ENCODE results near the gene SPATA9.
"Not testable (repeated sequence)": the region's sequence is repeated elsewhere in the genome, so short reads cannot be mapped to it uniquely, and the experiment has no call there.

SPATA9 gene

GRCh38 chr5:95643152-95643551, 39.6 kb downstream of the SPATA9 start:
- no peak for FAIRE-seq

- FAIRE-seq = no peak
Observed at GRCh38 chr5:95641741-95642220, 41.0 kb downstream of the SPATA9 start.

- no peak for FAIRE-seq
Observed at GRCh38 chr5:95638632-95639031, 44.2 kb downstream of the SPATA9 start.

DNA sequence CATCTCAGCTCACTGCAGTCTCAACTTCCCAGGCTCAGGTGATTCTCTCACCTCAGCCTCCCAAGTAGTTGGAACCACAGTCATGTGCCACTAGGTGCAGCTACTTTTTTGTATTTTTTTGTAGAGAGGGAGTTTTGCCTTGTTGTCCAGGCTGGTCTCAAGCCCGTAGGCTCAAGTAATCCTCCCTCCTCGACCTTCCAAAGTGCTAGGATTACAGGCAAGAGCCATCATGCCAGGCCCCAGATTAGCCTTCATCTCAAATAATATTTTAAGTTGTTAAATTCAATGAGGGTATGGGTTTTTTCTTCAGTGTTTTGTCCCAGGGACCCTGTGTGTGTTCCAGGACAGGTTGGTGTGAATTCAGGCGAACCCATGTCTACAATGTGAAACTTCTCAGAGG, 48.7 kb downstream of the SPATA9 start:
- no peak for FAIRE-seq

- no peak for FAIRE-seq
Observed at GRCh38 chr5:95633671-95634070, 49.1 kb downstream of the SPATA9 start.

GRCh38 chr5:95632942-95633341, 49.8 kb downstream of the SPATA9 start:
- FAIRE-seq = not testable (repeated sequence)

- no peak for FAIRE-seq
Observed at GRCh38 chr5:95631991-95632675, 50.7 kb downstream of the SPATA9 start.

DNA sequence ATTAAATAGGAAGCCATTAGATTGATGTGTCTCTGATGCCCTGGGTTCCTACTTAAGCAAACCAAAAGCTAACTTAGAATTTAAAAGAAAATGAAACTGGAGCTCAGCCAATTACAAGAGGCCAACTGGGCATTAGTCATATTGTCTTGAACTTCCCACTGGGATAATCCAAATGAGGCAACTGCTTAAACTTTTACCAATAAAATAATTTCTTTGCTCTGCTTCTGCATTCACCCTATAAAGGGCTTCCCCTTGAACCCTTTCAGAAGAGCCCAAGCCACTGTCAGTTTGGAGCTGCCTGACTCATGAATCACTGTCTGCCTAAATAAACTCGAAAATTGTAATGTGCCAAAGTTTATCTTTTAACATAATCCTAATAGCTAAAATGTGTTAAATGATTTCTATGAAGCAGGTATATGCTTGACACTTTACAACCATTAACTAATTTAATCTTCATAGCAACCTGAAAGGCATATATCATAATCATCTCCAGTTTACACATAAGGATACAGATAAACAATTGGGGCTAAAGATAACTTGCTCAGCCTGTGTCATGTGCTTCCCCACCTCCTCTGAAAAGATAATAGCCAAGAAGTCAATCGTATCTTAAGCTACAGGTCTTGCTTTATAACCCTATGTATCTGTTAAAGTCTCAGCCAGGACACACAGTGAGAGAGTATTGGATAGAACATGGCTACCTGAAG, 51.4 kb downstream of the SPATA9 start:
- FAIRE-seq = no peak

DNA sequence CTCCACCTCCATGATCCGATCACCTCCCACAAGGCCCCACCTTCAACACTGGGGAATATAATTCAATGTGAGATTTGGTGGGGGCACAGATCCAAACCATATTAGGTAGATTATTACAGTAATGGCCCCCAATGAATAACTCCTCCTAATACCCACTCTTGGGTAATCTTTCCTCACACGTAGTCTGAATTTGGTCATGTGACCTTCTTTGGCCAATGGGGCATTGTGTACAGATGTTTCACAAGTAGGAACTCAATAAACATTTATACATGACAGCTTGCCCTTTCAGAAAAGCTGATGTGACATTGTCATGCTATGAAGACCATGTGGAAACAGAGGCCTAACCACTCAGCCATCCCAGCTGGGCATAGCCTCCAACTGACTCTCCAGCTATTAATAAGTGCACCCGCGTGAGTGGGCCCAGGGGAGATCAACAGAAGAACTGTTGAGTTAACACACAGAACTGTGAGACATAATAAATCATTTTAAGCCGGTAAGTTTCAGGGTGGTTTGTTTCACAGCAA, 52.3 kb downstream of the SPATA9 start:
- FAIRE-seq = no peak

DNA sequence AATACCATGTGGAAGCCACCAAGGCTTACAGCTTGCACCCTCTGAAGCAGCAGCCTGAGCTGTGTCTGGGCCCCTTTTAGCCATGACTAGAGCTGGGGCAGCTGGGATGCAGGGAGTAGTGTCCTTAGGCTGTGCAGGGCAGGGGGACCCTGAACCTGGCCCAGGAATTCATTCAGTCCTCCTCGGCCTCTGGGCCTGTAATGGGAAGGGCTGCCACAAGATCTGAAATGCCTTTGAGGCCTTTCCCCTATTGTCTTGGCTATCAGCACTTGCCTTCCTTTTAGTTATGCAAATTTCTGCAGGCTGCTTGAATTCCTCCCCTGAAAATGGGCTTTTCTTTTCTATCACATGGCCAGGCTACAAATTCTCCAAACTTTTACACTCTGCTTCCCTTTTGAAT, 53.9 kb downstream of the SPATA9 start:
- no peak for FAIRE-seq

DNA sequence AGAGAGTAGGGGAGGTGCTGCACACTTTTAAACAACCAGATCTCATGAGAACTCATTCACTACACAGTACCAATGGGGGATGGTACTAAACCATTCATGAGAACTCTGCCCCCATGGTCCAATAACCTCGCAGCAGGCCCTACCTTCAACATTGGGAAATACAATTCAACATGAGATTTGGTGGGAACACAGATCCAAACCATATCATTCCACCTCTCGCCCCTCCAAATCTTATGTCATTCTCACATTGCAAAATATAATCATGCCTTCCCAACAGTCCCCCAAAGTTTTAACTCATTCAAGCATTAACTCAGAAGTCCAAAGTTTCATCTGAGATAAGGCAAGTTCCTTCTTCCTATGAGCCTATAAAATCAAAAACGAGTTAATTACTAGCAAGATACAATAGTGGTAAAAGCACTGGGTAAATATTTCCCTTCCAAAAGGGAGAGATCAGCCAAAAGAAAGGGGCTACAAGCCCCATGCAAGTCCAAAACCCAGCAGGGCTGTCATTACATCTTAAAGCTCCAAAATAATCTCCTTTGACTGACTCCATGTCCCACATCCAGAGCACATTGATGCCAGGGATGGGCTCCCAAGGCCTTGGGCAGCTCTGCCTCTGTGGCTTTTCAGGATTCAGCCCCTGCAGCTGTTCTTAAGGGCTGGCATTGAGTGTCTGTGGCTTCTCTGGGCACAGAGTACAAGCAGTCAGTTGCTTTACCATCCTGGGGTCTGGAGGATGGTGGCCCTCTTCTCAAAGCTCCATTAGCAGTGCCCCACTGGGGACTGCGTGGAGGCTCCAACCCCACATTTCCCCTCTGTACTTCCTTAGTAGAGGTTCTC, 54.6 kb downstream of the SPATA9 start:
- no peak for FAIRE-seq

DNA sequence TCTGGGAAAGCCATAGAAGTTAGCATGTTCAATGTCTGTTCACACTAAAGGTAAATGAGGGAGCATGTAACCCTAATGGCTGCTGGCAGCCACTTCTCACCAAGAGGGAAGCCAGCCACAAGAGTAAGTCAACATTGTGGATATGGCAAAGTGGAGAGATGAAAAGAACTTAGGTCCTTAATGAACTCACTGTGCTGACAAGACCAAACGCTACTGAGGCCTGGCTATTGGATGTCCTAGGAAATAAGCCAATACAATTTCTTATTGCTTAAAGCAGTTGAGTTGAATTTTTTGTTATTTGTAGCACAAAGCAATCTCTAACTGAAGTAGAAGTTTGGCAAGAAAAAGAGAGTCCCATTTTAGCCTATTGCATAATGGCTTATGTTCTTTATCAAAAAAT, 56.1 kb downstream of the SPATA9 start:
- FAIRE-seq = no peak

- no peak for FAIRE-seq
Observed at GRCh38 chr5:95624368-95624767, 58.4 kb downstream of the SPATA9 start.

GRCh38 chr5:95623706-95624105, 59.1 kb downstream of the SPATA9 start:
- no peak for FAIRE-seq

- no peak for FAIRE-seq
Observed at GRCh38 chr5:95621839-95622629, 60.8 kb downstream of the SPATA9 start.

DNA sequence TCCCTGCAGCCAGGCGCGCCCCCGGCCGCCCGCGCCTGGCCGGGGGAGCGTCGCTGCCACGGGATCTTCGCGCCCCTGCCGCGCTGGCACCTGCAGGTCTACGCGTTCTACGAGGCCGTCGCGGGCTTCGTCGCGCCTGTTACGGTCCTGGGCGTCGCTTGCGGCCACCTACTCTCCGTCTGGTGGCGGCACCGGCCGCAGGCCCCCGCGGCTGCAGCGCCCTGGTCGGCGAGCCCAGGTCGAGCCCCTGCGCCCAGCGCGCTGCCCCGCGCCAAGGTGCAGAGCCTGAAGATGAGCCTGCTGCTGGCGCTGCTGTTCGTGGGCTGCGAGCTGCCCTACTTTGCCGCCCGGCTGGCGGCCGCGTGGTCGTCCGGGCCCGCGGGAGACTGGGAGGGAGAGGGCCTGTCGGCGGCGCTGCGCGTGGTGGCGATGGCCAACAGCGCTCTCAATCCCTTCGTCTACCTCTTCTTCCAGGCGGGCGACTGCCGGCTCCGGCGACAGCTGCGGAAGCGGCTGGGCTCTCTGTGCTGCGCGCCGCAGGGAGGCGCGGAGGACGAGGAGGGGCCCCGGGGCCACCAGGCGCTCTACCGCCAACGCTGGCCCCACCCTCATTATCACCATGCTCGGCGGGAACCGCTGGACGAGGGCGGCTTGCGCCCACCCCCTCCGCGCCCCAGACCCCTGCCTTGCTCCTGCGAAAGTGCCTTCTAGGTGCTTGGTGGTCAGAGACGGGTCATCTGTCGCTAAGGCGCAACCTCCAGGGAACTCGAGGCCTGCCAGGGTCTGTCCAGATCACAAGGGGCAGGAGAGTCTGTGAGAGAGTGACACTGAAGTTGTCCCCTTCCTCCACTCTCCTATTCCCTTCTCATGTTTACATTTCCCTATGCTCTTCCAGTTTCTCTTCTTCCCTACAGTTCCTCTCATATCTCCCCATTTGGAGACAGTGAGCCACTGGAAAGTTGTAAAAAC, 61.6 kb downstream of the SPATA9 start:
- FAIRE-seq = no peak

DNA sequence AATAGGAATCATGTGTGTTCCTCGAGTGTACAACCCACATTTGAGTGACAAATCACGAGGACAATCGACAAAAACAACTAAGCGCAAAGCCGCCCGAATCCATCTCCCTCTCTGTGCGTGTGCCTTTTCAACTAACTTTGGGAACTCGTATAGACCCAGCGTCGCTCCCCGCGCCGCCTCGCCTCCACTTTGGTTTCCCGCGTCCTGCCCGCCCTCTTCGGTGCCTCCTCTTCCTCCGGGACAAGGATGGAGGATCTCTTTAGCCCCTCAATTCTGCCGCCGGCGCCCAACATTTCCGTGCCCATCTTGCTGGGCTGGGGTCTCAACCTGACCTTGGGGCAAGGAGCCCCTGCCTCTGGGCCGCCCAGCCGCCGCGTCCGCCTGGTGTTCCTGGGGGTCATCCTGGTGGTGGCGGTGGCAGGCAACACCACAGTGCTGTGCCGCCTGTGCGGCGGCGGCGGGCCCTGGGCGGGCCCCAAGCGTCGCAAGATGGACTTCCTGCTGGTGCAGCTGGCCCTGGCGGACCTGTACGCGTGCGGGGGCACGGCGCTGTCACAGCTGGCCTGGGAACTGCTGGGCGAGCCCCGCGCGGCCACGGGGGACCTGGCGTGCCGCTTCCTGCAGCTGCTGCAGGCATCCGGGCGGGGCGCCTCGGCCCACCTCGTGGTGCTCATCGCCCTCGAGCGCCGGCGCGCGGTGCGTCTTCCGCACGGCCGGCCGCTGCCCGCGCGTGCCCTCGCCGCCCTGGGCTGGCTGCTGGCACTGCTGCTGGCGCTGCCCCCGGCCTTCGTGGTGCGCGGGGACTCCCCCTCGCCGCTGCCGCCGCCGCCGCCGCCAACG, 62.5 kb downstream of the SPATA9 start, which contains the start of gene GPR150:
GPR150 (plus strand) TSS at position 58 of the 840 bp plus-strand sequence; CDS start at position 247, 189 bp downstream.
- no peak for FAIRE-seq

GRCh38 chr5:95619514-95620029, 63.2 kb downstream of the SPATA9 start:
- no peak for FAIRE-seq

GRCh38 chr5:95619096-95619495, 63.7 kb downstream of the SPATA9 start:
- FAIRE-seq = no peak

- FAIRE-seq = no peak
Observed at GRCh38 chr5:95617057-95617456, 65.7 kb downstream of the SPATA9 start.
